Chondrocyte (in vitro differentiated cells): ENCODE results near the gene PRADC1. TPM values are rescaled to one million over a fixed set of nuclear protein-coding genes. Genes with fewer than 3 reads are reported as not detected.

ENCODE experiments used
- DNase-seq: peaks from one replicate; pipeline ENCODE4 v3.0.0; 2021; ENCODE audit warnings: mixed read lengths, low spot score
- H3K27ac Mint-ChIP-seq: one replicate; pipeline ENCODE4 v1.8.0; 2021; ENCODE audit warnings: mild to moderate bottlenecking, moderate library complexity, mixed read lengths; ENCODE audit not compliant: unreplicated experiment
- H3K27me3 Mint-ChIP-seq: 2 replicates; pipeline ENCODE4 v1.8.0; 2021; ENCODE audit warnings: low read depth, mixed read lengths
- H3K36me3 Mint-ChIP-seq: 2 replicates; pipeline ENCODE4 v1.8.0; 2021; ENCODE audit warnings: low read depth, mixed read lengths
- H3K4me1 Mint-ChIP-seq: 2 replicates; pipeline ENCODE4 v1.8.0; 2021; ENCODE audit warnings: low read depth, mild to moderate bottlenecking, mixed read lengths
- H3K4me3 Mint-ChIP-seq: one replicate; pipeline ENCODE4 v1.8.0; 2021; ENCODE audit warnings: mild to moderate bottlenecking, moderate library complexity, mixed read lengths; ENCODE audit not compliant: unreplicated experiment
- H3K9me3 Mint-ChIP-seq: 2 replicates; pipeline ENCODE4 v1.8.0; 2021; ENCODE audit warnings: low read depth, mixed read lengths
- total RNA-seq: library from RNA; stranded (reverse); gene quantifications from 3 replicates; pipeline ENCODE4 v1.2.1, GENCODE V29; 2021
- TF ChIP-seq, protein P1 (sequence below): fragments of 200-600 bp; sonication (generic); IDR thresholded peaks from 2 replicates; pipeline ENCODE4 v1.5.0; 2021; ENCODE audit warnings: antibody characterized with exemption, mild to moderate bottlenecking, moderate library complexity

Gene PRADC1
- total RNA-seq, 1 donor from 2014 or later, result 21.7 TPM

GRCh38 chr2:73233932-73234832 lies 1.1 kb upstream of the PRADC1 start, which contains the start of gene CCT7:
TSS of gene CCT7 (plus strand) at chr2:73234308. CDS start at chr2:73234379, 71 bp downstream.
- Mint-ChIP-seq H3K36me3 (peaks cover 1% of the 10 kb centered on the region), H3K4me1 (peaks cover 41% of the 10 kb centered on the region), H3K27ac (peak within 1 kb of the TSS; percentile 95), H3K4me3 (peak within 1 kb of the TSS; percentile 96), H3K27me3 (no peaks in the 10 kb centered on the region), H3K9me3 (no peaks in the 10 kb centered on the region)
- TF ChIP-seq, protein P1, sequence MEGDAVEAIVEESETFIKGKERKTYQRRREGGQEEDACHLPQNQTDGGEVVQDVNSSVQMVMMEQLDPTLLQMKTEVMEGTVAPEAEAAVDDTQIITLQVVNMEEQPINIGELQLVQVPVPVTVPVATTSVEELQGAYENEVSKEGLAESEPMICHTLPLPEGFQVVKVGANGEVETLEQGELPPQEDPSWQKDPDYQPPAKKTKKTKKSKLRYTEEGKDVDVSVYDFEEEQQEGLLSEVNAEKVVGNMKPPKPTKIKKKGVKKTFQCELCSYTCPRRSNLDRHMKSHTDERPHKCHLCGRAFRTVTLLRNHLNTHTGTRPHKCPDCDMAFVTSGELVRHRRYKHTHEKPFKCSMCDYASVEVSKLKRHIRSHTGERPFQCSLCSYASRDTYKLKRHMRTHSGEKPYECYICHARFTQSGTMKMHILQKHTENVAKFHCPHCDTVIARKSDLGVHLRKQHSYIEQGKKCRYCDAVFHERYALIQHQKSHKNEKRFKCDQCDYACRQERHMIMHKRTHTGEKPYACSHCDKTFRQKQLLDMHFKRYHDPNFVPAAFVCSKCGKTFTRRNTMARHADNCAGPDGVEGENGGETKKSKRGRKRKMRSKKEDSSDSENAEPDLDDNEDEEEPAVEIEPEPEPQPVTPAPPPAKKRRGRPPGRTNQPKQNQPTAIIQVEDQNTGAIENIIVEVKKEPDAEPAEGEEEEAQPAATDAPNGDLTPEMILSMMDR, result no peak
- no peak for DNase-seq

- TF ChIP-seq, protein P1, result no peak
- no peaks in the 10 kb centered on the region for H3K27me3 Mint-ChIP-seq
- no peak for DNase-seq
- no peaks in the 10 kb centered on the region for H3K9me3 Mint-ChIP-seq
- peaks cover 32% of the 10 kb centered on the region for H3K4me1 Mint-ChIP-seq
- peak overlapping the region; percentile 96 for H3K4me3 Mint-ChIP-seq
- peaks cover 1% of the 10 kb centered on the region for H3K36me3 Mint-ChIP-seq
- H3K27ac Mint-ChIP-seq, result peak overlapping the region; percentile 95
These were observed 461 bp downstream of the PRADC1 start for GRCh38 chr2:73232403-73233153.

GRCh38 chr2:73228631-73229030 lies 4.4 kb downstream of the PRADC1 start:
- Mint-ChIP-seq H3K27me3 (no peaks in the 10 kb centered on the region), H3K36me3 (peaks cover 3% of the 10 kb centered on the region), H3K27ac (no peak overlapping the region), H3K4me3 (no peak overlapping the region), H3K9me3 (no peaks in the 10 kb centered on the region), H3K4me1 (peaks cover 5% of the 10 kb centered on the region)
- TF ChIP-seq, protein P1, result no peak
- DNase-seq, result no peak

- Mint-ChIP-seq H3K4me3 (no peak overlapping the region), H3K27ac (no peak overlapping the region), H3K27me3 (no peaks in the 10 kb centered on the region), H3K4me1 (no peaks in the 10 kb centered on the region), H3K9me3 (no peaks in the 10 kb centered on the region), H3K36me3 (peaks cover 11% of the 10 kb centered on the region)
- DNase-seq, result no peak
- TF ChIP-seq, protein P1, result no peak
These were observed 6.0 kb downstream of the PRADC1 start for GRCh38 chr2:73227086-73227485.
